H9 (cell line): Measurements from ENCODE around the gene OR11L1. TPM values are rescaled to one million over a fixed set of nuclear protein-coding genes. Genes with fewer than 3 reads are reported as not detected.

Experiments used
- DNase-seq: peaks from one replicate; pipeline ENCODE4 v3.0.0-alpha.2; 2017
- H2AFZ ChIP-seq: one replicate; pipeline ENCODE4 v1.6.1; 2013; ENCODE audit warnings: mild to moderate bottlenecking, low read length, control low read depth, moderate library complexity
- H2AK5ac ChIP-seq: 2 replicates; pipeline ENCODE4 v1.6.1; 2013; ENCODE audit warnings: low read length, control low read depth, mixed read lengths; ENCODE audit not compliant: insufficient read length
- H2BK120ac ChIP-seq: one replicate; pipeline ENCODE4 v1.6.1; 2013; ENCODE audit warnings: low read depth, mild to moderate bottlenecking, low read length, control low read depth, inconsistent platforms; ENCODE audit not compliant: poor library complexity, severe bottlenecking
- H2BK12ac ChIP-seq: 2 replicates; pipeline ENCODE4 v1.6.1; 2013; ENCODE audit warnings: low read length, control low read depth, mixed read lengths, low read depth; ENCODE audit not compliant: insufficient read length
- H2BK15ac ChIP-seq: 2 replicates; pipeline ENCODE4 v1.6.1; 2013; ENCODE audit warnings: low read depth, low read length, control low read depth
- H2BK20ac ChIP-seq: one replicate; pipeline ENCODE4 v1.6.1; 2013; ENCODE audit warnings: low read depth, mild to moderate bottlenecking, low read length, control low read depth, inconsistent platforms; ENCODE audit not compliant: poor library complexity, severe bottlenecking
- H2BK5ac ChIP-seq: 2 replicates; pipeline ENCODE4 v1.6.1; 2013; ENCODE audit warnings: low read length, control low read depth, mixed read lengths; ENCODE audit not compliant: insufficient read length
- H3K14ac ChIP-seq: 2 replicates; pipeline ENCODE4 v1.6.1; 2013; ENCODE audit warnings: low read length, control low read depth; ENCODE audit not compliant: insufficient read depth
- H3K18ac ChIP-seq: 2 replicates; pipeline ENCODE4 v1.6.1; 2013; ENCODE audit warnings: low read depth, mild to moderate bottlenecking, mixed read lengths, low read length, control low read depth; ENCODE audit not compliant: insufficient read length
- H3K23ac ChIP-seq: 2 replicates; pipeline ENCODE4 v1.6.1; 2013; ENCODE audit warnings: low read length, control low read depth, mixed read lengths, low read depth; ENCODE audit not compliant: insufficient read length
- H3K23me2 ChIP-seq: 2 replicates; pipeline ENCODE4 v1.6.1; 2013; ENCODE audit warnings: low read depth, mild to moderate bottlenecking, mixed read lengths, low read length, control low read depth; ENCODE audit not compliant: insufficient read length, poor library complexity, severe bottlenecking
- H3K27ac ChIP-seq: 2 replicates; pipeline ENCODE4 v1.5.1; 2013; ENCODE audit warnings: low read length, control low read depth, mixed read lengths, low read depth; ENCODE audit not compliant: insufficient read length
- H3K27me3 ChIP-seq: 2 replicates; pipeline ENCODE4 v1.6.1; 2013; ENCODE audit warnings: low read length, control low read depth, inconsistent platforms; ENCODE audit not compliant: insufficient read depth
- H3K4ac ChIP-seq: 2 replicates; pipeline ENCODE4 v1.6.1; 2013; ENCODE audit warnings: low read depth, mild to moderate bottlenecking, control low read depth, inconsistent platforms, low read length, moderate library complexity
- H3K4me1 ChIP-seq: 2 replicates; pipeline ENCODE4 v1.6.1; 2013; ENCODE audit warnings: low read length, control low read depth, inconsistent platforms; ENCODE audit not compliant: insufficient read depth
- H3K4me2 ChIP-seq: 2 replicates; pipeline ENCODE4 v1.6.1; 2013; ENCODE audit warnings: low read length, control low read depth, mixed read lengths; ENCODE audit not compliant: insufficient read length, insufficient read depth
- H3K56ac ChIP-seq: 2 replicates; pipeline ENCODE4 v1.6.1; 2013; ENCODE audit warnings: low read depth, mild to moderate bottlenecking, mixed read lengths, low read length, control low read depth; ENCODE audit not compliant: insufficient read length
- H3K79me1 ChIP-seq: 2 replicates; pipeline ENCODE4 v1.6.1; 2013; ENCODE audit warnings: low read depth, mild to moderate bottlenecking, moderate library complexity, low read length, control low read depth, inconsistent platforms; ENCODE audit not compliant: insufficient read depth, poor library complexity, severe bottlenecking
- H3K79me2 ChIP-seq: 2 replicates; pipeline ENCODE4 v1.6.1; 2013; ENCODE audit warnings: low read length, control low read depth, inconsistent platforms; ENCODE audit not compliant: insufficient read depth
- H3K9ac ChIP-seq: 2 replicates; pipeline ENCODE4 v1.6.1; 2013; ENCODE audit warnings: low read length, control low read depth, mixed read lengths; ENCODE audit not compliant: insufficient read length; ENCODE audit errors: extremely low read depth
- H3K9me3 ChIP-seq: one replicate; pipeline ENCODE4 v1.6.1; 2013; ENCODE audit warnings: low read depth, low read length, inconsistent platforms; ENCODE audit not compliant: control insufficient read depth
- H3T11ph ChIP-seq: one replicate; pipeline ENCODE4 v1.6.1; 2013; ENCODE audit warnings: mild to moderate bottlenecking, low read length, control low read depth, inconsistent platforms
- H4K20me1 ChIP-seq: one replicate; pipeline ENCODE4 v1.6.1; 2013; ENCODE audit not compliant: control insufficient read depth, insufficient read length, insufficient read depth
- H4K5ac ChIP-seq: 2 replicates; pipeline ENCODE4 v1.6.1; 2013; ENCODE audit warnings: low read depth, mild to moderate bottlenecking, mixed read lengths, low read length, control low read depth; ENCODE audit not compliant: insufficient read length
- H4K8ac ChIP-seq: replicated peaks from 2 replicates; pipeline ENCODE4 v1.6.1; 2013; ENCODE audit warnings: low read length, control low read depth, mixed read lengths, low read depth; ENCODE audit not compliant: insufficient read length
- H4K91ac ChIP-seq: 2 replicates; pipeline ENCODE4 v1.6.1; 2013; ENCODE audit warnings: low read depth, mild to moderate bottlenecking, moderate library complexity, mixed read lengths, low read length, control low read depth; ENCODE audit not compliant: insufficient read length
- H3K27ac Mint-ChIP-seq, 3 experiments: 2 replicates in 2 of 3; 3 replicates in 1 of 3; pipeline ENCODE4 v1.8.0; 2020 to 2021; ENCODE audit warnings: mixed read lengths in 3 of 3, mild to moderate bottlenecking in 1 of 3, moderate library complexity in 1 of 3
- H3K27me3 Mint-ChIP-seq: 2 replicates; pipeline ENCODE4 v1.8.0; 2021; ENCODE audit warnings: low read depth, mild to moderate bottlenecking, moderate library complexity, mixed read lengths
- H3K36me3 Mint-ChIP-seq, 3 experiments: 2 replicates in 2 of 3; 3 replicates in 1 of 3; pipeline ENCODE4 v1.8.0; 2020 to 2021; ENCODE audit warnings: low read depth in 3 of 3, mixed read lengths in 3 of 3; ENCODE audit not compliant: insufficient read depth in 1 of 3
- H3K4me1 Mint-ChIP-seq, 2 experiments: 2 replicates each; pipeline ENCODE4 v1.8.0; 2020; ENCODE audit warnings: mixed read lengths in 2 of 2
- H3K4me3 Mint-ChIP-seq, 2 experiments: 2 replicates in 1 of 2; 3 replicates in 1 of 2; pipeline ENCODE4 v1.8.0; 2020 to 2021; ENCODE audit warnings: mild to moderate bottlenecking in 2 of 2, mixed read lengths in 2 of 2, moderate library complexity in 1 of 2
- H3K9me3 Mint-ChIP-seq, 2 experiments: 2 replicates in 1 of 2; 3 replicates in 1 of 2; pipeline ENCODE4 v1.8.0; 2020; ENCODE audit warnings: mild to moderate bottlenecking in 2 of 2, mixed read lengths in 2 of 2, moderate library complexity in 1 of 2
- WGBS: extraction: QIAGEN DNeasy Blood & Tissue Kit; methylation state at CpG from one replicate; pipeline ENCODE4 v1.1.7; 2013; ENCODE audit warnings: missing lambda C conversion rate, low lambda C conversion rate, mixed read lengths; ENCODE audit not compliant: insufficient read length; ENCODE audit errors: extremely low coverage; 5-methylcytosine and 5-hydroxymethylcytosine counted together
- long read RNA-seq: library from polyadenylated mRNA; unstranded; transcript quantifications from one replicate; pipeline ENCODE4 v2.0.0, GENCODE V29; 2020
- total RNA-seq: library from RNA; stranded (reverse); gene quantifications from 2 replicates; pipeline ENCODE4 v1.2.1, GENCODE V29; 2021
- TF ChIP-seq, protein P1 (sequence below): fragments of 200-600 bp; sonication (generic); conservative IDR thresholded peaks from 3 replicates; pipeline ENCODE4 v1.8.0; 2021; ENCODE audit warnings: antibody characterized with exemption, mild to moderate bottlenecking

OR11L1 gene, protein sequence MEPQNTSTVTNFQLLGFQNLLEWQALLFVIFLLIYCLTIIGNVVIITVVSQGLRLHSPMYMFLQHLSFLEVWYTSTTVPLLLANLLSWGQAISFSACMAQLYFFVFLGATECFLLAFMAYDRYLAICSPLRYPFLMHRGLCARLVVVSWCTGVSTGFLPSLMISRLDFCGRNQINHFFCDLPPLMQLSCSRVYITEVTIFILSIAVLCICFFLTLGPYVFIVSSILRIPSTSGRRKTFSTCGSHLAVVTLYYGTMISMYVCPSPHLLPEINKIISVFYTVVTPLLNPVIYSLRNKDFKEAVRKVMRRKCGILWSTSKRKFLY
- not detected in 2 replicates for total RNA-seq
- long read RNA-seq, result 0 reads

DNA sequence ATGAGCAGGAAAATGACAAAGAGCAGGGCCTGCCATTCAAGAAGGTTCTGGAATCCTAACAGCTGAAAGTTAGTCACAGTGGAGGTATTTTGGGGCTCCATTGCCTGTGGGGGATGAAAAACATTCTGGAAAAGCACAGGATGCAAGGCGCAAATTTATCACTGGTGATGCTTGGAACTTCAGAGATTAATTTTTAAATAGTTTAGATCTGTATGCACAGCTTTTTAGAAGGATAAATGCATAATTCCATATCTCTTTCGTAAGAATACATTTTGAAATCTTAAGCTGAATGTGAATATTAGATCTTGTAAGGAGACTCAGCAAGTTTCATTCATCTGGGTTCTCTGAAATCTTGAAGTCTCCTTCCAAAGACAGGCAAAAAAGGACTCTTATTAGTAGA lies at the start of gene OR11L1:
Gene OR11L1, minus strand, starts transcription at position 101 of the 400 bp plus-strand sequence. Its CDS starts 0 bp downstream, at position 101.
- TF ChIP-seq, protein P1, sequence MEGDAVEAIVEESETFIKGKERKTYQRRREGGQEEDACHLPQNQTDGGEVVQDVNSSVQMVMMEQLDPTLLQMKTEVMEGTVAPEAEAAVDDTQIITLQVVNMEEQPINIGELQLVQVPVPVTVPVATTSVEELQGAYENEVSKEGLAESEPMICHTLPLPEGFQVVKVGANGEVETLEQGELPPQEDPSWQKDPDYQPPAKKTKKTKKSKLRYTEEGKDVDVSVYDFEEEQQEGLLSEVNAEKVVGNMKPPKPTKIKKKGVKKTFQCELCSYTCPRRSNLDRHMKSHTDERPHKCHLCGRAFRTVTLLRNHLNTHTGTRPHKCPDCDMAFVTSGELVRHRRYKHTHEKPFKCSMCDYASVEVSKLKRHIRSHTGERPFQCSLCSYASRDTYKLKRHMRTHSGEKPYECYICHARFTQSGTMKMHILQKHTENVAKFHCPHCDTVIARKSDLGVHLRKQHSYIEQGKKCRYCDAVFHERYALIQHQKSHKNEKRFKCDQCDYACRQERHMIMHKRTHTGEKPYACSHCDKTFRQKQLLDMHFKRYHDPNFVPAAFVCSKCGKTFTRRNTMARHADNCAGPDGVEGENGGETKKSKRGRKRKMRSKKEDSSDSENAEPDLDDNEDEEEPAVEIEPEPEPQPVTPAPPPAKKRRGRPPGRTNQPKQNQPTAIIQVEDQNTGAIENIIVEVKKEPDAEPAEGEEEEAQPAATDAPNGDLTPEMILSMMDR, result no peak
- H4K8ac ChIP-seq, result no peak within 1 kb of the TSS
- H3K18ac ChIP-seq, result no peak within 1 kb of the TSS
- no peak within 1 kb of the TSS for H2BK20ac ChIP-seq
- no peak within 1 kb of the TSS for H4K91ac ChIP-seq
- Mint-ChIP-seq H3K36me3 (no peaks in the 10 kb centered on the region; a peak in 1 of 7 replicates), H3K9me3 (peaks cover 35 to 43% of the 10 kb centered on the region in 2 experiments), H3K27ac (no peak within 1 kb of the TSS), H3K4me1 (0 out of 4 replicates have a peak, but pooled peaks cover 0 to 2% of the 10 kb centered on the region in 2 experiments), H3K27me3 (no peaks in the 10 kb centered on the region), H3K4me3 (no peak within 1 kb of the TSS)
- H3K79me2 ChIP-seq, result no peaks in the 10 kb centered on the region
- no peak within 1 kb of the TSS for H3T11ph ChIP-seq
- DNase-seq, result no peak
- H2BK12ac ChIP-seq, result no peak within 1 kb of the TSS
- no peak within 1 kb of the TSS for H3K14ac ChIP-seq
- no peak within 1 kb of the TSS for H4K5ac ChIP-seq
- no peak within 1 kb of the TSS for H3K4ac ChIP-seq
- no peaks in the 10 kb centered on the region for H3K27me3 ChIP-seq
- no peak within 1 kb of the TSS for H3K23ac ChIP-seq
- no peaks in the 10 kb centered on the region for H4K20me1 ChIP-seq
- no peak within 1 kb of the TSS for H3K27ac ChIP-seq
- no peak within 1 kb of the TSS for H2BK5ac ChIP-seq
- no peak within 1 kb of the TSS for H3K9ac ChIP-seq
- H2BK120ac ChIP-seq, result no peak within 1 kb of the TSS
- no peaks in the 10 kb centered on the region for H3K23me2 ChIP-seq
- H2AFZ ChIP-seq, result no peak within 1 kb of the TSS
- H3K4me1 ChIP-seq, result no peaks in the 10 kb centered on the region
- no peak within 1 kb of the TSS for H2BK15ac ChIP-seq
- WGBS, result no CpG with 5 or more reads among the region's 2 CpGs
- peaks cover 29% of the 10 kb centered on the region for H3K9me3 ChIP-seq
- no peak within 1 kb of the TSS for H2AK5ac ChIP-seq
- no peak within 1 kb of the TSS for H3K4me2 ChIP-seq
- no peak within 1 kb of the TSS for H3K56ac ChIP-seq
- H3K79me1 ChIP-seq, result no peaks in the 10 kb centered on the region
